ENCODE results near the gene ANKRD39.

The ANKRD39 gene

GRCh38 chr2:96870626-96871255 lies 12.9 kb upstream of the ANKRD39 start:
- Histone ChIP-seq H3K4me3 (ENCODE audit: low read length) (peak overlapping the region; percentile 89; the same call in 1 of the 2 replicates), H3K9me3 (ENCODE audit: control insufficient read depth, insufficient read depth, low read length) (no peaks in the 10 kb centered on the region), H3K27me3 (ENCODE audit: control insufficient read depth, insufficient read depth, low read length) (no peaks in the 10 kb centered on the region), H3K27ac (ENCODE audit: low read length) (no peak overlapping the region), H3K36me3 (ENCODE audit: control insufficient read depth, insufficient read depth, low read length) (peaks cover 9% of the 10 kb centered on the region), H3K4me1 (ENCODE audit: control insufficient read depth, insufficient read depth, low read length) (peaks cover 11% of the 10 kb centered on the region)
- no peak for DNase-seq (ENCODE audit: low read depth, low spot score)
- WGBS (ENCODE audit: insufficient coverage, insufficient read length), result no CpG with 5 or more reads among the region's 13 CpGs

GRCh38 chr2:96869822-96870625 lies 12.2 kb upstream of the ANKRD39 start, which contains the start of gene SEMA4C:
Gene SEMA4C (minus strand): TSS chr2:96870080. CDS start chr2:96867886, 2,194 bp downstream.
- Histone ChIP-seq H3K4me3 (ENCODE audit: low read length) (peak within 1 kb of the TSS; percentile 89), H3K4me1 (ENCODE audit: control insufficient read depth, insufficient read depth, low read length) (peaks cover 9% of the 10 kb centered on the region), H3K27ac (ENCODE audit: low read length) (no peak within 1 kb of the TSS), H3K9me3 (ENCODE audit: control insufficient read depth, insufficient read depth, low read length) (no peaks in the 10 kb centered on the region), H3K27me3 (ENCODE audit: control insufficient read depth, insufficient read depth, low read length) (no peaks in the 10 kb centered on the region), H3K36me3 (ENCODE audit: control insufficient read depth, insufficient read depth, low read length) (peaks cover 17% of the 10 kb centered on the region)
- WGBS (ENCODE audit: insufficient coverage, insufficient read length), result no CpG with 5 or more reads among the region's 93 CpGs
- DNase-seq (ENCODE audit: low read depth, low spot score), result no peak

- Histone ChIP-seq H3K9me3 (ENCODE audit: control insufficient read depth, insufficient read depth, low read length) (no peaks in the 10 kb centered on the region), H3K27me3 (ENCODE audit: control insufficient read depth, insufficient read depth, low read length) (no peaks in the 10 kb centered on the region), H3K4me3 (ENCODE audit: low read length) (peak overlapping the region; percentile 89), H3K27ac (ENCODE audit: low read length) (no peak overlapping the region), H3K4me1 (ENCODE audit: control insufficient read depth, insufficient read depth, low read length) (peaks cover 9% of the 10 kb centered on the region), H3K36me3 (ENCODE audit: control insufficient read depth, insufficient read depth, low read length) (peaks cover 23% of the 10 kb centered on the region)
- no CpG with 5 or more reads among the region's 64 CpGs for whole genome bisulfite sequencing (ENCODE audit: insufficient coverage, insufficient read length)
- DNase-seq (ENCODE audit: low read depth, low spot score), result no peak
These were observed 11.5 kb upstream of the ANKRD39 start for GRCh38 chr2:96869281-96869821.

- H3K4me3 ChIP-seq (ENCODE audit: low read length), result peak overlapping the region; percentile 89
- no peak for DNase-seq (ENCODE audit: low read depth, low spot score)
- H3K27me3 ChIP-seq (ENCODE audit: control insufficient read depth, insufficient read depth, low read length), result no peaks in the 10 kb centered on the region
- WGBS (ENCODE audit: insufficient coverage, insufficient read length), result no CpG with 5 or more reads among the region's 76 CpGs
- H3K9me3 ChIP-seq (ENCODE audit: control insufficient read depth, insufficient read depth, low read length), result no peaks in the 10 kb centered on the region
- peaks cover 9% of the 10 kb centered on the region for H3K4me1 ChIP-seq (ENCODE audit: control insufficient read depth, insufficient read depth, low read length)
- peaks cover 29% of the 10 kb centered on the region for H3K36me3 ChIP-seq (ENCODE audit: control insufficient read depth, insufficient read depth, low read length)
- H3K27ac ChIP-seq (ENCODE audit: low read length), result no peak overlapping the region
These were observed 10.9 kb upstream of the ANKRD39 start for GRCh38 chr2:96868555-96869280.

- Histone ChIP-seq H3K4me1 (ENCODE audit: control insufficient read depth, insufficient read depth, low read length) (peaks cover 9% of the 10 kb centered on the region), H3K27me3 (ENCODE audit: control insufficient read depth, insufficient read depth, low read length) (no peaks in the 10 kb centered on the region), H3K36me3 (ENCODE audit: control insufficient read depth, insufficient read depth, low read length) (peaks cover 35% of the 10 kb centered on the region), H3K4me3 (ENCODE audit: low read length) (peak overlapping the region; percentile 89; the same call in 1 of the 2 replicates), H3K9me3 (ENCODE audit: control insufficient read depth, insufficient read depth, low read length) (no peaks in the 10 kb centered on the region), H3K27ac (ENCODE audit: low read length) (no peak overlapping the region)
- no CpG with 5 or more reads among the region's 27 CpGs for WGBS (ENCODE audit: insufficient coverage, insufficient read length)
- DNase-seq (ENCODE audit: low read depth, low spot score), result no peak
These were observed 10.1 kb upstream of the ANKRD39 start for GRCh38 chr2:96867756-96868554.

GRCh38 chr2:96866986-96867755 lies 9.4 kb upstream of the ANKRD39 start:
- peaks cover 37% of the 10 kb centered on the region for H3K36me3 ChIP-seq (ENCODE audit: control insufficient read depth, insufficient read depth, low read length)
- no peaks in the 10 kb centered on the region for H3K27me3 ChIP-seq (ENCODE audit: control insufficient read depth, insufficient read depth, low read length)
- WGBS (ENCODE audit: insufficient coverage, insufficient read length), result no CpG with 5 or more reads among the region's 22 CpGs
- H3K27ac ChIP-seq (ENCODE audit: low read length), result no peak overlapping the region
- no peak for DNase-seq (ENCODE audit: low read depth, low spot score)
- H3K4me1 ChIP-seq (ENCODE audit: control insufficient read depth, insufficient read depth, low read length), result peaks cover 7% of the 10 kb centered on the region; the same call in 1 of the 2 replicates
- H3K9me3 ChIP-seq (ENCODE audit: control insufficient read depth, insufficient read depth, low read length), result no peaks in the 10 kb centered on the region
- 0 out of 2 replicates have a peak overlapping the region, but pooled peaks have one; percentile 2 for H3K4me3 ChIP-seq (ENCODE audit: low read length)

- peaks cover 7% of the 10 kb centered on the region; the same call in 1 of the 2 replicates for H3K4me1 ChIP-seq (ENCODE audit: control insufficient read depth, insufficient read depth, low read length)
- no peaks in the 10 kb centered on the region for H3K27me3 ChIP-seq (ENCODE audit: control insufficient read depth, insufficient read depth, low read length)
- no CpG with 5 or more reads among the region's 8 CpGs for WGBS (ENCODE audit: insufficient coverage, insufficient read length)
- peaks cover 43% of the 10 kb centered on the region for H3K36me3 ChIP-seq (ENCODE audit: control insufficient read depth, insufficient read depth, low read length)
- no peaks in the 10 kb centered on the region for H3K9me3 ChIP-seq (ENCODE audit: control insufficient read depth, insufficient read depth, low read length)
- H3K27ac ChIP-seq (ENCODE audit: low read length), result no peak overlapping the region
- no peak for DNase-seq (ENCODE audit: low read depth, low spot score)
- no peak overlapping the region for H3K4me3 ChIP-seq (ENCODE audit: low read length)
These were observed 8.8 kb upstream of the ANKRD39 start for GRCh38 chr2:96866586-96866985.

GRCh38 chr2:96866149-96866548 lies 8.3 kb upstream of the ANKRD39 start:
- peaks cover 7% of the 10 kb centered on the region; the same call in 1 of the 2 replicates for H3K4me1 ChIP-seq (ENCODE audit: control insufficient read depth, insufficient read depth, low read length)
- no peak for DNase-seq (ENCODE audit: low read depth, low spot score)
- H3K4me3 ChIP-seq (ENCODE audit: low read length), result no peak overlapping the region
- peaks cover 47% of the 10 kb centered on the region for H3K36me3 ChIP-seq (ENCODE audit: control insufficient read depth, insufficient read depth, low read length)
- H3K27me3 ChIP-seq (ENCODE audit: control insufficient read depth, insufficient read depth, low read length), result no peaks in the 10 kb centered on the region
- no peaks in the 10 kb centered on the region for H3K9me3 ChIP-seq (ENCODE audit: control insufficient read depth, insufficient read depth, low read length)
- no peak overlapping the region for H3K27ac ChIP-seq (ENCODE audit: low read length)
- no CpG with 5 or more reads among the region's 14 CpGs for WGBS (ENCODE audit: insufficient coverage, insufficient read length)

GRCh38 chr2:96865654-96866053 lies 7.8 kb upstream of the ANKRD39 start:
- Histone ChIP-seq H3K4me3 (ENCODE audit: low read length) (no peak overlapping the region), H3K36me3 (ENCODE audit: control insufficient read depth, insufficient read depth, low read length) (peaks cover 50% of the 10 kb centered on the region), H3K27me3 (ENCODE audit: control insufficient read depth, insufficient read depth, low read length) (no peaks in the 10 kb centered on the region), H3K4me1 (ENCODE audit: control insufficient read depth, insufficient read depth, low read length) (peaks cover 7% of the 10 kb centered on the region; the same call in 1 of the 2 replicates), H3K9me3 (ENCODE audit: control insufficient read depth, insufficient read depth, low read length) (no peaks in the 10 kb centered on the region), H3K27ac (ENCODE audit: low read length) (no peak overlapping the region)
- no peak for DNase-seq (ENCODE audit: low read depth, low spot score)
- WGBS (ENCODE audit: insufficient coverage, insufficient read length), result no CpG with 5 or more reads among the region's 16 CpGs

Data from iPS DF 6.9 (cell line).